IPS-20b (cell line): ENCODE data around the gene ZDHHC20.
"Not testable (repeated sequence)": the region's sequence is repeated elsewhere in the genome, so short reads cannot be mapped to it uniquely, and the experiment has no call there.

Experiments used
- H3K27ac ChIP-seq: one replicate; pipeline ENCODE4 v1.5.1; 2013; ENCODE audit warnings: low read length
- H3K27me3 ChIP-seq: 2 replicates; pipeline ENCODE4 v1.6.1; 2013; ENCODE audit warnings: mild to moderate bottlenecking, low read length, inconsistent platforms; ENCODE audit not compliant: insufficient read depth
- H3K36me3 ChIP-seq: 2 replicates; pipeline ENCODE4 v1.6.1; 2013; ENCODE audit warnings: low read depth, mild to moderate bottlenecking, inconsistent platforms, low read length, moderate library complexity; ENCODE audit not compliant: insufficient read depth
- H3K4me1 ChIP-seq: 2 replicates; pipeline ENCODE4 v1.6.1; 2013; ENCODE audit warnings: mild to moderate bottlenecking, control low read depth, inconsistent platforms, low read length, moderate library complexity; ENCODE audit not compliant: insufficient read depth
- H3K4me3 ChIP-seq: 2 replicates; pipeline ENCODE4 v1.5.1; 2013; ENCODE audit warnings: mild to moderate bottlenecking, low read length, inconsistent platforms
- H3K9ac ChIP-seq: 2 replicates; pipeline ENCODE4 v1.6.1; 2013; ENCODE audit warnings: low read depth, mild to moderate bottlenecking, inconsistent platforms, low read length, moderate library complexity
- H3K9me3 ChIP-seq: 2 replicates; pipeline ENCODE4 v1.6.1; 2013; ENCODE audit warnings: mild to moderate bottlenecking, low read depth, low read length, inconsistent platforms; ENCODE audit not compliant: insufficient read depth

Gene ZDHHC20

DNA sequence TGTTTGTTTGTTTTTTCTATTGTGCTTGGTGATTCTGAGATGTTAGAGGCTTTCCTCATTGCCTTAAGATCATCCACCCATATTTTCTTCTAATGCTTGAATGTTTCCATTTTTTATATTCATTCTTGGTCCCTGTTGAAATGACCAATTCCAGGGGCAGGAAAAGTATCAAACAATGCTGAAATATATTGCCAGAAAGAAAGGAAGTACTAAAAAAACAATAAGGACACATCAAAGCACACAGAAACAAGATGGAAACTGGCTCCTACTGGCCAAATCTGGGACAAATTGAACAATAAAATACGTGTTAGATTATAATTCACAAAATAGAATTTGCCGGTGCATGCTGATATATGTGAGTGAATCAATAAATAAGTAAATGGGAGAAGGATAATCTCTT lies 23.9 kb downstream of the ZDHHC20 start:
- peaks cover 6% of the 10 kb centered on the region; the same call in 1 of the 2 replicates for H3K9me3 ChIP-seq

GRCh38 chr13:21434588-21434987 lies 24.5 kb downstream of the ZDHHC20 start:
- no peaks in the 10 kb centered on the region for H3K36me3 ChIP-seq

More for the DNA sequence above, 23.9 kb downstream of the ZDHHC20 start:
- H3K27ac ChIP-seq, result no peak overlapping the region
- no peaks in the 10 kb centered on the region; the same call in none of the 2 replicates for H3K4me1 ChIP-seq
- H3K36me3 ChIP-seq, result no peaks in the 10 kb centered on the region
- H3K27me3 ChIP-seq, result no peaks in the 10 kb centered on the region
- no peak overlapping the region for H3K9ac ChIP-seq
- no peak overlapping the region for H3K4me3 ChIP-seq

GRCh38 chr13:21429211-21429610 lies 29.9 kb downstream of the ZDHHC20 start:
- Histone ChIP-seq H3K4me3 (no peak overlapping the region), H3K36me3 (no peaks in the 10 kb centered on the region), H3K9me3 (peaks cover 11% of the 10 kb centered on the region; the same call in 1 of the 2 replicates), H3K4me1 (no peaks in the 10 kb centered on the region; the same call in 1 of the 2 replicates), H3K27ac (no peak overlapping the region), H3K27me3 (no peaks in the 10 kb centered on the region), H3K9ac (no peak overlapping the region)

More at GRCh38 chr13:21434588-21434987, 24.5 kb downstream of the ZDHHC20 start:
- Histone ChIP-seq H3K9ac (no peak overlapping the region), H3K4me1 (no peaks in the 10 kb centered on the region; the same call in none of the 2 replicates), H3K27me3 (no peaks in the 10 kb centered on the region), H3K4me3 (no peak overlapping the region), H3K27ac (no peak overlapping the region), H3K9me3 (peaks cover 12% of the 10 kb centered on the region; the same call in 1 of the 2 replicates)

DNA sequence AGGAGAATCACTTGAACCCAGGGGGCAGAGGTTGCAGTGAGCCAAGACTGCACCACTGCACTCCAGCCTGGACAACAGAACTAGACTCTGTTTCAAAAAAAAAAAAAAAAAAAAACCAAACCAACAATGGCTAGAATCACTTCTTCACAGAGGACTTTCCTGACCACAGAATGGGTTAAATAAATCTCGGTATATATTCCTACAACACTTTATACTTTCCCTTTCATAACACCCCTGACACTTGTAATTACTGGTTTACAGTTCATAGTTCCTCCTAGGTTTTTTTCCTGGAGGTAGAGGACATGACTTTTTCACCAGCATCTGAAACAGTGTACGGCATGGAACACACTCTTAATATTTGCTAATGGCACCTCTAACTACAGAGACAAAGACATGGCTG lies 31.4 kb downstream of the ZDHHC20 start:
- no peak overlapping the region for H3K9ac ChIP-seq
- H3K9me3 ChIP-seq, result peaks cover 11% of the 10 kb centered on the region; the same call in 1 of the 2 replicates
- H3K4me3 ChIP-seq, result no peak overlapping the region
- H3K36me3 ChIP-seq, result no peaks in the 10 kb centered on the region
- H3K27ac ChIP-seq, result no peak overlapping the region
- H3K27me3 ChIP-seq, result no peaks in the 10 kb centered on the region
- H3K4me1 ChIP-seq, result no peaks in the 10 kb centered on the region

- Histone ChIP-seq H3K27me3 (no peaks in the 10 kb centered on the region), H3K4me3 (no peak overlapping the region), H3K4me1 (no peaks in the 10 kb centered on the region), H3K9me3 (peaks cover 11% of the 10 kb centered on the region; the same call in 1 of the 2 replicates), H3K36me3 (no peaks in the 10 kb centered on the region), H3K27ac (no peak overlapping the region), H3K9ac (no peak overlapping the region)
Measured at GRCh38 chr13:21426238-21426637, 32.9 kb downstream of the ZDHHC20 start.

DNA sequence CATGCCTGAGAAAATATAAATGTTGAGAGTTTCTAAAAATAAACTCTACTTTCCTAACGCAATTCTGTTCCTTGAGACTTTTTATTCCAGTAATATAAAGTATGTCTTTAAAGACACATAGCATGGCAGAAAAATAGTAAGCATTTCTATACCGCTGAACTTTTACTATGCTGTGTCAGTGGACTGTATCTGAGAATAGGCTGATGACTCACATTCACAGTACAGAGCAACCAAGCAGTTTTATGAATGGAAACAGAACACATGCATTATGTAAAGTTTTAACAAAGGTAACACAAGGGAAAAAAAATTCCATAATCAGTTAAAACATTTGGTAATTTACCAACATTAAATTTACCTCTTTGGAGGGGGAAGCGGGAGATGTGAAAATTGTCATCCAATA lies 38.4 kb downstream of the ZDHHC20 start:
- H3K27ac ChIP-seq, result no peak overlapping the region

DNA sequence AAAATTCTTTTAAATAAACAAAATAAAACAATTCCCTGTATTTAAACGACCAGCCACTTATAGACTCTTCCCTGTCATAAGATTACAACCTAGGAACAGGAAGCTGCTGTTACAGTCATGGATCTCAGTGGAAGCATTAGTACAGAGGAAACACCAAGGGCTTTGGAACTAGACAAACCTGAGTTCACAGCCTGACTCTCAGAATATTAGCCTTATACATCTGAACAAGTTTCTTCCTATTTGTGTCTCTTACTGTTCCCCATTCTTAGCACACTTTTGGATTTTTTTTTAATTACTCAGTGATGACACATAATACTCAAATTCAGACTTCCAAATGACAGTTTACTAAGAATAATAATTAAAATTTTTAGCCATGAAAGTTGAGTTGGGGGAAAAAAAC lies 46.1 kb downstream of the ZDHHC20 start:
- Histone ChIP-seq H3K9me3 (no peaks in the 10 kb centered on the region), H3K27me3 (no peaks in the 10 kb centered on the region), H3K4me3 (no peak overlapping the region), H3K4me1 (peaks cover 12% of the 10 kb centered on the region; the same call in 1 of the 2 replicates), H3K27ac (no peak overlapping the region), H3K9ac (no peak overlapping the region), H3K36me3 (peaks cover 26% of the 10 kb centered on the region)

More for the DNA sequence above, 38.4 kb downstream of the ZDHHC20 start:
- Histone ChIP-seq H3K36me3 (peaks cover 12% of the 10 kb centered on the region), H3K9me3 (no peaks in the 10 kb centered on the region), H3K4me3 (no peak overlapping the region), H3K27me3 (no peaks in the 10 kb centered on the region), H3K9ac (no peak overlapping the region), H3K4me1 (0 out of 2 replicates have a peak, but pooled peaks cover 3% of the 10 kb centered on the region)

DNA sequence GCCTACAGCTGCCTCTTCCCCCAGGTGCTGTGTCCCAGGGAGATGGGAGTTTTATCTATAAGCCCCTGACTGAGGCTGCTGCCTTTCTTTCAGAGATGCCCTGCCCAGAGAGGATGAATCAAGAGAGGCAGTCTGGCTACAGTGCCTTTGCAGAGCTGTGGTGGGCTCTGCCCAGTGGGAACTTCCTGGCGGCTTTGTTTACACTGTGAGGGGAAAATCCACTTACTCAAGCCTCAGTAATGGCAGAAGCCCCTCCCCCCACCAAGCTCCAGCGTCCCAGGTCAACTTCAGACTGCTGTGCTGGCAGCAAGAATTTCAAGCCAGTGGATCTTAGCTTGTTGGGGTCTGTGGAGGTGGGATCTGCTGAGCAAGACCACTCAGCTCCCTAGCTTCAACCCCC lies 48.6 kb downstream of the ZDHHC20 start:
- H3K27me3 ChIP-seq, H3K4me3 ChIP-seq, H3K9me3 ChIP-seq: not testable (repeated sequence)
- peak overlapping the region; percentile 77 for H3K27ac ChIP-seq
- H3K4me1 ChIP-seq, result peaks cover 17% of the 10 kb centered on the region; the same call in 1 of the 2 replicates
- H3K9ac ChIP-seq, result peak overlapping the region; percentile 56; the same call in 1 of the 2 replicates
- peaks cover 23% of the 10 kb centered on the region for H3K36me3 ChIP-seq

DNA sequence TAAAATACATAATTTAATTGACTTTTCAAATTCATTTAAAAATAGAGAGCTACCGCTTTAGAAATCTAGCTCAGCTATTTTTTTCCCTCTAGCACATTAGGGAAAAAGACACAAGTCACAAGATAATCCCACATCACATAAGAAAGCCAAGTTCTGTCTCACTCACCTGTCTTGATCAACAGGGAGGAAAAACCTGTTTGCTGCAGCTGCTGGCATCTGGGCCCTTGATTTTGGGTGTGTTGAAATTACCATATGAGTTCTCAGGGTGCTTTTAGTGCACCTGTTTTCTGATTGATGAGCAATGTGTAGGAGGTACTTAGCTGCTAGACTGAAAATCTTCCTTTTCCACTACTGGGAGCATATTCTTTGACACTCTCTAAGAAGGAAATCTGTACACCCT lies 53.8 kb downstream of the ZDHHC20 start:
- no peak overlapping the region for H3K4me3 ChIP-seq
- H3K9me3 ChIP-seq, result no peaks in the 10 kb centered on the region
- peaks cover 14% of the 10 kb centered on the region; the same call in 1 of the 2 replicates for H3K4me1 ChIP-seq
- peaks cover 47% of the 10 kb centered on the region for H3K36me3 ChIP-seq
- H3K27me3 ChIP-seq, result no peaks in the 10 kb centered on the region
- H3K27ac ChIP-seq, result no peak overlapping the region
- no peak overlapping the region for H3K9ac ChIP-seq

GRCh38 chr13:21402586-21403307 lies 56.4 kb downstream of the ZDHHC20 start:
- no peaks in the 10 kb centered on the region for H3K9me3 ChIP-seq
- peaks cover 7% of the 10 kb centered on the region; the same call in 1 of the 2 replicates for H3K4me1 ChIP-seq
- H3K27ac ChIP-seq, result no peak overlapping the region
- H3K27me3 ChIP-seq, result no peaks in the 10 kb centered on the region
- H3K4me3 ChIP-seq, result no peak overlapping the region
- peaks cover 56% of the 10 kb centered on the region for H3K36me3 ChIP-seq
- H3K9ac ChIP-seq, result no peak overlapping the region

DNA sequence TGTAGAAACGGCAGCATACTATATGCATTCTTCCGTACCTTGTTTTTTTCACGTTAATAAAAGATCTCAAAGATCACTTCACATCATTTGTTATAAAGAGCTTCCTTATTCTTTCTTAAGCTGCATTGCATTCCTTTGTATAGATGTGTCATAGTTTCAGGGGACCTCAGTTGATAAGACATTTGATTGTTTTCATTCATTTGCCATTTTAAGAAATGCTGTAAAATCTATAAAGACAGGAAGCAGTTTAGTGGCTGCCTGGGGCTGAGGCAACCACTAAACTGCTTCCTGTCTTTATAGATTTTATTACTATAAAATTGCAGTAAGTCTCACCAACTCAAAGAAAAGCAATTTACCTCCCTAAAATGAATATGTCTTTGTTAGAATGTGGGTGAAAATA lies 59.4 kb downstream of the ZDHHC20 start:
- no peaks in the 10 kb centered on the region for H3K4me1 ChIP-seq
- H3K9me3 ChIP-seq, result no peaks in the 10 kb centered on the region
- H3K27me3 ChIP-seq, result no peaks in the 10 kb centered on the region
- H3K9ac ChIP-seq, result no peak overlapping the region
- H3K4me3 ChIP-seq, result no peak overlapping the region
- H3K27ac ChIP-seq, result no peak overlapping the region
- peaks cover 63% of the 10 kb centered on the region for H3K36me3 ChIP-seq

GRCh38 chr13:21395953-21396352 lies 63.1 kb downstream of the ZDHHC20 start:
- Histone ChIP-seq H3K4me1 (no peaks in the 10 kb centered on the region), H3K4me3 (no peak overlapping the region), H3K27ac (no peak overlapping the region), H3K36me3 (peaks cover 49% of the 10 kb centered on the region), H3K9me3 (no peaks in the 10 kb centered on the region), H3K27me3 (no peaks in the 10 kb centered on the region), H3K9ac (no peak overlapping the region)
